Fibroblast of the conjunctiva (primary cell): ENCODE measurements around the gene TYRP1.

Source experiments
- DNase-seq: peaks from one replicate; pipeline ENCODE4 v3.0.0-alpha.2; 2010; ENCODE audit warnings: low read depth

TYRP1 gene

DNA sequence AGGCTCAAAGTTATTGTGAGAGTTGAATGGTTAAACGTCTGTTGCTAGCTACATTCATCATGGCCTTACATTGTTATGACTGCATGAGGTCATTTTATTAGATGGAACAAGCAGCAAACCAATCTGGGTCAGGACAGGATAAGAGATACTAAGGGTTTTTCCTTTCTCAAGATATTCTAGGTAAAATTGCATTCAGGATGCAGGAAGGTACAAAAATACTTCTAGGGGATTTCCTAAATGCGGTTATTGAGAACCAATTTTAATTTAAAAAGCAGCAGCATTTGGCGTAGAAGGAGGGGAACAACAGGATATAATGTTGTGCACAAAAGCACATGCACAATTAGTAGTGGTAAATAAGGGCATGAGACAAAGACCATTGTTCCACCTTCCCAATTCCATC lies 42.5 kb downstream of the TYRP1 start:
- DNase-seq, result no peak

DNA sequence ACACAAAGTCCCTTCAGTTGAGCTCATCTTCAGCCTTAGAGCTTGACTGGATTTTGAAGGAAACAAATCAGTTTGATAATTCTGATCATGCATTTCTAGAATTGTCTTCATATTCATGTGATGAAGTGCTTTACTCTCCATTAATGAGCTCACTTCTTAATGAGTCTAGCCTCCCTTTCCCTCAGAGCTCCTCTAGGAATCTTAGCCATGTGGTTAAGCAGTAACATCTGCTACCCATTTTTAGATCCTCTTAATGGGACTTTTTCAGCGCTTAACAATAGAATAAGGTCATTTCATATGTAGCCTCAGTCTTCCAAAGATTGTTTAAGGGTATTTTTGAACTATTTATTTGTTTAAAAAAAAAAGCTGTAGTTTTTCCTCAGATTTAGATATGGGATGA lies 44.7 kb downstream of the TYRP1 start:
- no peak for DNase-seq

DNA sequence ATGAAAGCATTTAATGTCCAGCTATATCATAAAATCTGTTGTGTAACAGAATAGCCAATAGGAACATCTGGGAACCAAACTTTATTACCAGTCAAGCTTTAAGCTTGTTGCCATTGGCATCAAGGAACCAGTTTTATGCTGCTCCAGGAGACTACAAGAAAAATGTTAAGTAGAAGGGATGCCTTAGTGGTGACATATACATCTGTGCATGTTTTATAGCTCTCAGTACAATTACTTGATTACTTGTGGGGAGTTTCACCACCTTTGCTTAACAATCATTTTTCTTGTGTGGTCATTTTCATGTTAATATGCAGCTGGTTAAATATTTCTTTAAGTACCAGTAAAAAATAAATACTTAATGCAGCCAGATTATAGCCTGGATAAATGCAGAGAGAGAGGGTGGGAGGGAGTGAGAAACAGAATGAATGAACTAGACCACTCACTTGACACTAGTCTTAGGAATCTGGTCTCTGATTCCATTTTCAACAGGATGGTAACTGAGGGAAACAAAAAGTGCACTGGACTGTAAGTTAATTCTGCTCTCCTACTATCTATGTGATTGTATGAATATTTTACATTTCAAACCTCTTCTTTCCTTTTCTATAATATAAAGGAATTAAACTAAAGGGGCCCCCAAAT lies 45.9 kb downstream of the TYRP1 start:
- DNase-seq, result no peak

DNA sequence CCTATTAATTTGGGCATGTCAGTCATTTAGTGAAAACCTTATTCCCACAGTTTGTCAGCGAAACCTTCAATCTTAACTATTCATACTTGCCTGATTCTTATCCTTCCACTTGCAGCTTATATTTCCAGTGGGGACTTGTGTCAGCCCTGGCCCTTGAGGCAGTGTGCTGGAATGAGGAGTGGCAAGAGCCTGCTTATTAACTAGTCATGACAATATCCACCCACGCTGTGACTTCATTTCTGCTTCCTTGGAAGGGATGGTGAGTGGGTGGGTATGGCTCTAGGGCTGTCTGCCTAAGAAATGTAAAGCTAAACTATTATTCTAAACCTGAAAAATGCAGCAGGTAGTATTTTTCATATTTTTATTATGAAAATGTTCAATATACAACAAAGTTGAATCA lies 47.7 kb downstream of the TYRP1 start:
- DNase-seq, result no peak

DNA sequence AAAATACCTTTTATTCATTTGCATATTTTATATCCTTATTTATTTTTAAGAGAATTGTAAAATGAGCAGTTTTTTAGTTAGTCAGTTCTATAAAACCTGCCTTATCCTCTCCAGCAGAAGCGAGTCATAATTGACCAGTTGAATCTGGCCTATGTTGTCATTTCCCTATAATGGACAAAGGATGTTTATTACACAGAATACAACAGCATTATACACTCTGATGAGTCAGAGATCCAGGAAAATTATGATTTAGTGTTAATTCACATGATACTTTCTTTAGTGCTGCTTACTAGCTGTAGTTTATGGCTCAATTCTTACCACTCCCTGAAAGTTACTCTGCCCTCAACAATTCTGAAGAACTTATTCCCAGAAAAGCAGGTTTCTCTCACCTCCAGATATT lies 54.8 kb downstream of the TYRP1 start:
- DNase-seq, result no peak

DNA sequence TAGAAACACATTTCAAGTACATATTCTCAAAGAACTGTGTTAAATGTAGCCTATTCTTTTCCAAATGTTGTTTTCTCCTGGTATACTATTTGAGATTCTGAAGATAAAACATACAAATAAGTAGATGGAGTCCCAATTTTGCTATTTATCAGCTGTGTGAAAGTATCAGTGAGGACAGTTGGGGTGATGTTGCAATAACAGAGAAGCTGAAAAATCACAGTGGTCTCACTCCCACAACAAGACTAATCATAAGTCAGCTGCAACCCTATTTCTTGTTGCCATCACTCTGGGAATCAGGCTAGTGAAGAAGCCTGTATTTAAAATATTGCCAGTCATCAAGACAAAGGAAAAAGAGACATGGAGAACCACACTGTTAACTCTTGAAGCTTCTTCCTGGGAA lies 55.8 kb downstream of the TYRP1 start:
- no peak for DNase-seq

DNA sequence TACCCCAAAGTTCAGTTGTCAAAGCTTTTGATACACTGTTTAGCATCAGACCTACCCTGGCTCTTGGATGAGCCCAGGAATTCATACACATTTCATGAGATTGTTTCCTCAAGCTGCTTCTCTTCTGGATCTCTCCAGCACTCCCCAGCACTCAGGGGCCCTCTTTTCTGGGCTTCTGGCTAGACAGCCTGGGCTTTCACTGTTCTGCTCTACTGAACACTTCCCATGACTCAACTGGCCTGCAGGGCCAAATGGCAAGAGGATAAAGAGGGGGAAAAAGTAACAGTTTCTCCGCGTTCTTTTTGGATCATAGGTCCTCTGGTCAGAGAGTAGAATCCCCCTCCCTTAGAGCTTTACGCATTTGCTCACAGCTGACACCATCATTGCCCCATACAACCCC lies 60.7 kb downstream of the TYRP1 start:
- no peak for DNase-seq

DNA sequence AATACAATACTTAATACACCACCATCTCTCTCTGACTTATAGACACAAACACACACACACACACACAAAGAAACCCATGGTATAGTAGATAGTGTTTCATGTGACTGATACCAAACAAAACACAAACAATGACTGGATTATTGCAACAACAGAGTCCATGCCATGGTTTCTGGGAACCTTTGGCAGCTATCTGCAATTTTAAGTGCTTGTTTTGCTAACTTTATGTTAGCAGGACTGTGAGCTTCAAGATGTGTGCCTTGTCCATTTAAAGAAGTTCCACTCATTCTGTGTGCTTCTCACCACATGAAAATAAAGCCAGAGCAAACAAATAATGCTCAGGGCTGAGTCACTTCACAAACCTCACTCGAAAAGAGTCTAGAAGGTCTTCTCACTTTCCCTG lies 66.6 kb downstream of the TYRP1 start:
- DNase-seq, result no peak
